NCI-H226 (cell line): Measurements from ENCODE around the gene OR2A2.

Experiments used
- DNase-seq: peaks from one replicate; pipeline ENCODE4 v3.0.0-alpha.2; 2015

The OR2A2 gene

DNA sequence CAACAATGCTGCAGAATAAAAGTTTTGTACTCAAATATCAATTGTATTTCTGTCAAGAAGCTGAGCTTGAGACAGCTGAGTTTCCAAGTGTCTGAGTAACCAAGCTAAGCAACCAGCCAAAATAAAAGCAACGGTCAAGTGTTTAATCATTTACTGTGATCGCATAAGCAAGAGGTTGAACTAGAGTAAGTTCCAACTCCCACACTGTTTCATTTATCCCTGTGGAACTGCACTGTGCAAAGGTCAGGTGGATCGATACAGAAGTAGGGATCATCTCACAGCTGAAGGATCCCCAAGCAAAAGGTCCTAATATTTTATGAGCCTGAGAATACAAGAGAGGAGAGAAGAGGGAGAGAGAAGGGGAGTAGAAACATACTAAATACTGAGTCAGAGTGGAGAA lies 35.0 kb downstream of the OR2A2 start:
- no peak for DNase-seq

DNA sequence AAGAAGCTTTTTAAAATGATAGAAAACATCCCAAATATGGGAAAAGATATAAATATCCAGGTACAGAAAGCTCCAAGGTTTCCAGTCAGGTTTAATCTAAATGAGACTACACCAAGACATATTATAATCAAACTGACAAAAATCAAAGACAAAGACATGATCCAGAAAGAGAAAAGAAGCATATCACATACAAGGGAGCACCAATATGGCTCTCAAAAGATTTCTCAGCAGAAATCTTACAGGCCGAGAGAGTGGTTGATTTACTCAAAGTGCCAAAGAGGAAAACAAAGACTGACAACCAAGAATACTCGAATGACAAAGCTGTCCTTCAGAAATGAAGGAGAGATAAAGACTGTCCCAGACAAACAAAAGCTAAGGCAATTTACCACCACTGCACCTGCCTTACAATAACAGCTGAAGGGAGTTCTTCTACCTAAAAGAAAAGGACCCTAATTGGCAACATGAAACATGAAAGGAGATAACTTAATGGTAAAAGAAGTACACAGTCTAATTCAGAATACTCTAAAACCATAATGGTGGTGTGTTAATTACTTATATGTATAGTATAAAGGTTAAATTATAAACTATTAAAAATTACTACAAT lies 38.9 kb downstream of the OR2A2 start:
- DNase-seq: no peak

DNA sequence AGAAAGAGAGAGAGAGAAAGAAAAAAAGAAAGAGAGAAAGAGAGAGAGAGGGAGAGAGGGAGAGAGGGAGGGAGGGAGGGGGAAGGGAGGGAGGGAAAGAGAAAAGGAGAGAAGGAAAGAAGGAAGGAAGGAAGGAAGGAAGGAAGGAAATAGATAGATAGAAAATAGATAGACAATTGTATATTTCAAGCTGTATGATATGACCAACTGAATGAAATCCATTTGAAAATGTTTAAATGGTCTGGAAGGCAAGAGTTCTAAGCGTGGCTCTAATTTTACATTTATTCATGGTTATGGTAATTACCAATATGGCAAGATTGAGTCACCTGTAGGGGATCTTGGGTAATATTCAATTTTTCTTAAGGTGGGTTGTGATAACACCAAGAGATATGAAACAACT lies 49.5 kb downstream of the OR2A2 start:
- DNase-seq: no peak
